Measurements from ENCODE around the gene DCBLD2.

Gene DCBLD2, protein sequence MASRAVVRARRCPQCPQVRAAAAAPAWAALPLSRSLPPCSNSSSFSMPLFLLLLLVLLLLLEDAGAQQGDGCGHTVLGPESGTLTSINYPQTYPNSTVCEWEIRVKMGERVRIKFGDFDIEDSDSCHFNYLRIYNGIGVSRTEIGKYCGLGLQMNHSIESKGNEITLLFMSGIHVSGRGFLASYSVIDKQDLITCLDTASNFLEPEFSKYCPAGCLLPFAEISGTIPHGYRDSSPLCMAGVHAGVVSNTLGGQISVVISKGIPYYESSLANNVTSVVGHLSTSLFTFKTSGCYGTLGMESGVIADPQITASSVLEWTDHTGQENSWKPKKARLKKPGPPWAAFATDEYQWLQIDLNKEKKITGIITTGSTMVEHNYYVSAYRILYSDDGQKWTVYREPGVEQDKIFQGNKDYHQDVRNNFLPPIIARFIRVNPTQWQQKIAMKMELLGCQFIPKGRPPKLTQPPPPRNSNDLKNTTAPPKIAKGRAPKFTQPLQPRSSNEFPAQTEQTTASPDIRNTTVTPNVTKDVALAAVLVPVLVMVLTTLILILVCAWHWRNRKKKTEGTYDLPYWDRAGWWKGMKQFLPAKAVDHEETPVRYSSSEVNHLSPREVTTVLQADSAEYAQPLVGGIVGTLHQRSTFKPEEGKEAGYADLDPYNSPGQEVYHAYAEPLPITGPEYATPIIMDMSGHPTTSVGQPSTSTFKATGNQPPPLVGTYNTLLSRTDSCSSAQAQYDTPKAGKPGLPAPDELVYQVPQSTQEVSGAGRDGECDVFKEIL

DNA sequence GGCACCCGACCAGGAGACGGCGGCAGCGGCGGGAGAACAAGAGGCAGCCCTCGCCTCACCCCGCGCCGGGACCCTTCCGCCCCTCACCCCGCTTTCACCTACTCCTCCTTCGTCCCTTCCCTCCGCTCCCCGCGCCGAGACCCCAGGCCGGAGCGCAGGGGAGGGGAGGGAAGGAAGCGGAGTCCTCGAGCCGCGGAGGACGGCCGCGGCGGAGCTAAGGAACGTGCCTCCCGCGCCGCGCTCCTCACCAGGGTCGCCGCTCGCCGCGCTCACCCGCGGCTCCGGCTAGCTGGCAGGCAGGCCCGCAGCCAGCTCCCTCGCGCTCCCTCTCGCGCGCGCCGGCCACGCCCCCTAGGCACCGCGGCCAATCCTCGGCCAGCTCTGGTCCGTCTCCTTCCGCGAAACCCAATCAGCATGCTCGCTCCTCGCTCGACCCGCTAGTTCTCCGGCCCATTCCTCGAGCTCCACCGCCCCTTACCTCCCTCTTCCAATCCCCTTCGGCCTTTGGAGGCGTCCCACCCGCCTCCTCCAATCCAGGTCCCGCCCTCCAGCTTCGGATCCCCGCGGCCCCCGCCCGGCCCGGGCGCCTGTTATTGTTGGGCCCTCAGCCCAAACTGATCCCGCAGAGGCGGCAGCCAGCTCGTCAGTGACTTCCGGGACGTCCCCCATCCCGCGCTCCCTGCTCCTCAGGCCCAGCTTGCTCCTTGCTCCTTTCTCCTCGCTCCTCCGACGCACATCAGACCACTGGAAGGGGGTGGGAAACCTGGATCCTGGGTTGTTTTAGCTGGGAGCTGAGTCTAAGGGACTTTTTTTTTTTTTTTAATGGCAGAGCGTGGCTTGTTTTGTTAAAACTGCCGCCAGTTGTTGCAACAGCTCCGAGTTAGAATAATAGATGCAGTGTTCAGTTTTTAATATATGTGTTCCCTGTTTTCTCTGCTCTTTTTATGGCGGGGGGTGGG is at the start of gene DCBLD2:
DCBLD2 (minus strand) TSS at position 304 of the 959 bp plus-strand sequence. CDS start 369 bp downstream, outside the sequence.
- H3K36me3 ChIP-seq: no peaks in the 10 kb centered on the region
- no peaks in the 10 kb centered on the region for H3K27me3 ChIP-seq
- H3K4me2 ChIP-seq: peak within 1 kb of the TSS; percentile 95
- H3K27ac ChIP-seq: peak within 1 kb of the TSS; percentile 86
- peaks cover 24% of the 10 kb centered on the region for H3K4me1 ChIP-seq
- no peak for TF ChIP-seq Cebpa-rat (IDR thresholded peaks at IDR 0.05)
- H3K9me3 ChIP-seq: no peaks in the 10 kb centered on the region
- peak within 1 kb of the TSS; percentile 92 for H3K4me3 ChIP-seq
- peaks cover 22% of the 10 kb centered on the region for H4K20me1 ChIP-seq
- peak within 1 kb of the TSS; percentile 89 for H3K9ac ChIP-seq

GRCh38 chr3:98945666-98946065 is 44.2 kb upstream of the DCBLD2 start:
- H3K4me2 ChIP-seq: no peak overlapping the region
- H3K27ac ChIP-seq: no peak overlapping the region
- H3K27me3 ChIP-seq: no peaks in the 10 kb centered on the region
- no peaks in the 10 kb centered on the region for H3K9me3 ChIP-seq
- no peak overlapping the region for H3K9ac ChIP-seq
- H3K4me1 ChIP-seq: no peaks in the 10 kb centered on the region
- no peak for TF ChIP-seq Cebpa-rat (IDR thresholded peaks at IDR 0.05)
- H3K36me3 ChIP-seq: no peaks in the 10 kb centered on the region
- H3K4me3 ChIP-seq: no peak overlapping the region
- H4K20me1 ChIP-seq: no peaks in the 10 kb centered on the region

DNA sequence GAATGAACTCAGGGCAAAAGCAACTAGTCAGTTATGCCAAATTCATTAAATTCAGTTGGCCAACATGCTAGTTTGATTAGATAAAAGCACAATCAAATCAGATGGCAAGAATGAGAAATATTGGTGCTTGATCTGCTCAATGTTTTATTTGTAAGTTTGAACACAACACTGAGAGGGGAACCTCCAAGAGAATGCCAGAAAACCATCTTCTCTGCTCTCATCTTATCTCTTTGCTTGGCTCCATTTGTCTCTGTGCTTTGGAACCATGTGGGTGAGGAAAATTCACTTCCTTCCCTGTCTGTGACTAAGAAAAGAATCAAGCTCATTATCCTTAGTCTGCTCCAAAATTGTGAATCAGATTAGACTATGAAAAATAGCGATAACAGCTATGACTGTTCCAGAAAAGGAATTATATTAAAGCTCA is 43.6 kb upstream of the DCBLD2 start:
- Histone ChIP-seq H3K4me3 (no peak overlapping the region), H3K27me3 (no peaks in the 10 kb centered on the region), H3K9ac (no peak overlapping the region), H3K4me1 (no peaks in the 10 kb centered on the region), H3K4me2 (no peak overlapping the region), H4K20me1 (no peaks in the 10 kb centered on the region), H3K9me3 (no peaks in the 10 kb centered on the region), H3K36me3 (no peaks in the 10 kb centered on the region), H3K27ac (no peak overlapping the region)
- no peak for TF ChIP-seq Cebpa-rat (IDR thresholded peaks at IDR 0.05)

DNA sequence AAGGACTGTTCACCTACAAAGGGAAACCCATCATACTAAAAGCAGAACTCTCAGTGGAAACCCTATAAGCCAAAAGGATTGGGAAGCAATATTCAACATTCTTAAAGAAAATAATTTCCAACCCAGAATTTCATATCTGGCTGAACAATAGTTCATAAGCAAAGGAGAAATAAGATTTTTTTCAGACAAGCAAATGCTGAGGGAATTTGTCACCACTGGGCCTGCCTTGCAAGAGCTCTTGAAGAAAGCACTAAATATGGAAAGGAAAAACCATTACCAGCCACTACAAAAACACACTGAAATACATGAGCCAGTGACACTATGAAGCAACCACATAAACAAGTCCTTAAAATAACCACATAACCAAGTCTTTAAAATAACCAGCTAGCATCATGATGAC is 28.9 kb upstream of the DCBLD2 start:
- Histone ChIP-seq H3K27ac (no peak overlapping the region), H3K27me3 (no peaks in the 10 kb centered on the region), H3K4me1 (no peaks in the 10 kb centered on the region), H3K9ac (no peak overlapping the region), H3K36me3 (no peaks in the 10 kb centered on the region), H3K4me3 (no peak overlapping the region), H3K4me2 (no peak overlapping the region), H3K9me3 (peaks cover 36% of the 10 kb centered on the region), H4K20me1 (no peaks in the 10 kb centered on the region)
- no peak for TF ChIP-seq Cebpa-rat (IDR thresholded peaks at IDR 0.05)

GRCh38 chr3:98921957-98922356 is 20.5 kb upstream of the DCBLD2 start:
- H3K4me3 ChIP-seq: no peak overlapping the region
- no peak overlapping the region for H3K9ac ChIP-seq
- no peak overlapping the region for H3K4me2 ChIP-seq
- no peaks in the 10 kb centered on the region for H3K9me3 ChIP-seq
- no peaks in the 10 kb centered on the region for H3K27me3 ChIP-seq
- H4K20me1 ChIP-seq: no peaks in the 10 kb centered on the region
- no peaks in the 10 kb centered on the region for H3K36me3 ChIP-seq
- TF ChIP-seq Cebpa-rat (IDR thresholded peaks at IDR 0.05): no peak
- H3K4me1 ChIP-seq: no peaks in the 10 kb centered on the region
- no peak overlapping the region for H3K27ac ChIP-seq

GRCh38 chr3:98920166-98920565 is 18.7 kb upstream of the DCBLD2 start:
- H3K4me2 ChIP-seq: no peak overlapping the region
- H3K9me3 ChIP-seq: no peaks in the 10 kb centered on the region
- no peak for TF ChIP-seq Cebpa-rat (IDR thresholded peaks at IDR 0.05)
- no peaks in the 10 kb centered on the region for H3K27me3 ChIP-seq
- no peaks in the 10 kb centered on the region for H3K36me3 ChIP-seq
- no peak overlapping the region for H3K9ac ChIP-seq
- H3K27ac ChIP-seq: no peak overlapping the region
- H4K20me1 ChIP-seq: no peaks in the 10 kb centered on the region
- H3K4me3 ChIP-seq: no peak overlapping the region
- H3K4me1 ChIP-seq: no peaks in the 10 kb centered on the region

DNA sequence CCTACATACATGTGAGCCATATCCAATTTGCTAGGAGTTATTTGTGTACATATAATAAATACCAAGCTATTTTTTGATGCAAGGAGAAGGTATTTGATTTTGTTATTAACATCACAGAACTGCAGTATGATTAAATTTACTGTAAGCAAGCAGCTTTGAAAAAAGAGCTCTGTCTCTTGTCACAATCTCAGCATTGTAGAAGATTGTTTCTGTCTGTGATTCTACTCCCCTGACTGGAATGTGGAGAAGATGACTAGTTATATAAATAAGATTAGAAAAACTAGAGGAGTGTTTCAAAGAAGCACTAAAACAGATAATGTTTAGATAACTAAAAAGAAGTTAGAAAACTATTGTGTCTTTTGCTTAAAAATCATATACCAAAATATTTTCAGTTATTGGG is 17.1 kb upstream of the DCBLD2 start:
- Histone ChIP-seq H3K9ac (no peak overlapping the region), H3K4me3 (no peak overlapping the region), H3K27me3 (no peaks in the 10 kb centered on the region), H3K4me2 (no peak overlapping the region), H4K20me1 (no peaks in the 10 kb centered on the region), H3K4me1 (no peaks in the 10 kb centered on the region), H3K36me3 (no peaks in the 10 kb centered on the region), H3K9me3 (no peaks in the 10 kb centered on the region), H3K27ac (no peak overlapping the region)
- no peak for TF ChIP-seq Cebpa-rat (IDR thresholded peaks at IDR 0.05)

DNA sequence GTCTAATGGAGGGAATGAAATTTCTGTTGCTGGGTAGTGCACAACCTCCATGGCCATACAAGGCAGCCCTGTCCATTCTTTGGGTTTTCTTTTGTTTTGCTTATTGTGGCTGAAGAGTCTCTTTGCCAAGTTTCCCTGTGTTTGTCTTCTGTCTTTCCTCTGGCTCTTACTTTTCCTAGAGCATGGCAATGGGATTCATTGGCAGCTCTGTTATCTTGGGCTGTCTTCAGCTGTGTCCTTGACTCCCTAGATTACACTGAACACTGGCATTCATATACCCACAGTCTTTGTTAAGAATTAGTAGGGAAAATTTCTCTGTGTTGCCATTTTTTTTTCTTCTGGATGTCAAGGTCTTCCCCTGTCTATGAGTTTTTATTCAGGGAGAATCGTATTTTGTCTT is 16.1 kb upstream of the DCBLD2 start:
- no peaks in the 10 kb centered on the region for H3K9me3 ChIP-seq
- no peak overlapping the region for H3K4me2 ChIP-seq
- H3K27ac ChIP-seq: no peak overlapping the region
- H3K9ac ChIP-seq: no peak overlapping the region
- no peaks in the 10 kb centered on the region for H3K27me3 ChIP-seq
- H3K36me3 ChIP-seq: no peaks in the 10 kb centered on the region
- H3K4me3 ChIP-seq: no peak overlapping the region
- no peak for TF ChIP-seq Cebpa-rat (IDR thresholded peaks at IDR 0.05)
- H3K4me1 ChIP-seq: no peaks in the 10 kb centered on the region
- no peaks in the 10 kb centered on the region for H4K20me1 ChIP-seq

- H3K4me3 ChIP-seq: no peak overlapping the region
- H3K27me3 ChIP-seq: no peaks in the 10 kb centered on the region
- no peak overlapping the region for H3K27ac ChIP-seq
- no peaks in the 10 kb centered on the region for H3K9me3 ChIP-seq
- no peaks in the 10 kb centered on the region for H3K4me1 ChIP-seq
- H3K9ac ChIP-seq: no peak overlapping the region
- no peak for TF ChIP-seq Cebpa-rat (IDR thresholded peaks at IDR 0.05)
- no peaks in the 10 kb centered on the region for H3K36me3 ChIP-seq
- H3K4me2 ChIP-seq: no peak overlapping the region
- no peaks in the 10 kb centered on the region for H4K20me1 ChIP-seq
Measured at GRCh38 chr3:98914210-98915080, 12.9 kb upstream of the DCBLD2 start.

Data from BLaER1 (cell line).